SK-N-MC (cell line): ENCODE data around the gene CTNNA2.

Experiments
- EZH2 ChIP-seq: fragments of 200-600 bp; sonication (generic); IDR thresholded peaks from one replicate; pipeline ENCODE4 v1.6.1; 2017; ENCODE audit warnings: antibody characterized with exemption
- POLR2AphosphoS5 ChIP-seq: IDR thresholded peaks from 2 replicates; pipeline ENCODE4 v1.6.1; 2012; ENCODE audit warnings: mild to moderate bottlenecking, low read depth, low read length, borderline replicate concordance

- TF ChIP-seq POLR2AphosphoS5 = no peak
- no peak for TF ChIP-seq EZH2
Measured at GRCh38 chr2:80122675-80123074, 609.8 kb downstream of the CTNNA2 start.
